Breast epithelium (tissue), 3 donors: ENCODE data around the gene RTL5.

Source experiments
- CTCF ChIP-seq, 3 donors: fragments of 450-650 bp; IDR thresholded peaks; one replicate each; pipeline ENCODE4 v1.5.1; 2016 to 2017; ENCODE audit warnings: antibody characterized with exemption in 3 of 3, mild to moderate bottlenecking in 3 of 3, moderate library complexity in 3 of 3
- POLR2A ChIP-seq: fragments of 450-650 bp; IDR thresholded peaks from one replicate; pipeline ENCODE4 v1.6.1; 2016; ENCODE audit warnings: antibody characterized with exemption, mild to moderate bottlenecking, moderate library complexity
- POLR2AphosphoS5 ChIP-seq, 3 donors: sonication (generic); formaldehyde crosslinking; IDR thresholded peaks; one replicate each; pipeline ENCODE4 v1.6.1; 2017; ENCODE audit warnings: antibody characterized with exemption in 3 of 3

GRCh38 chrX:72120837-72121236, 10.9 kb downstream of the RTL5 start:
- no peak for TF ChIP-seq CTCF (IDR thresholded peaks at IDR 0.05)
- TF ChIP-seq POLR2A, result no peak
- no peak for TF ChIP-seq POLR2AphosphoS5 (IDR thresholded peaks at IDR 0.05)
